ENCODE measurements around the gene FBLN1. TPM values are rescaled to one million over a fixed set of nuclear protein-coding genes. Genes with fewer than 3 reads are reported as not detected.
"Not testable (repeated sequence)": the region's sequence is repeated elsewhere in the genome, so short reads cannot be mapped to it uniquely, and the experiment has no call there.

The FBLN1 gene
- total RNA-seq, 1 donor from 2014 or later, result 12.2 TPM

GRCh38 chr22:45582955-45583320 is 80.3 kb downstream of the FBLN1 start:
- no peak for DNase-seq (ENCODE audit: low read depth)

- no peak for DNase-seq (ENCODE audit: low read depth)
These were observed 80.8 kb downstream of the FBLN1 start for GRCh38 chr22:45583504-45583903.

- no peak for DNase-seq (ENCODE audit: low read depth)
These were observed 81.5 kb downstream of the FBLN1 start for GRCh38 chr22:45584121-45584570.

- no peak for DNase-seq (ENCODE audit: low read depth)
These were observed 82.1 kb downstream of the FBLN1 start for GRCh38 chr22:45584621-45585436.

- no peak for DNase-seq (ENCODE audit: low read depth)
These were observed 82.7 kb downstream of the FBLN1 start for GRCh38 chr22:45585437-45585755.

GRCh38 chr22:45585946-45586540 is 83.4 kb downstream of the FBLN1 start:
- no peak for DNase-seq (ENCODE audit: low read depth)

GRCh38 chr22:45586651-45587405 is 84.1 kb downstream of the FBLN1 start:
- DNase-seq (ENCODE audit: low read depth), result no peak

- DNase-seq (ENCODE audit: low read depth), result no peak
These were observed 85.2 kb downstream of the FBLN1 start for GRCh38 chr22:45587638-45588505.

GRCh38 chr22:45589556-45589955 is 86.9 kb downstream of the FBLN1 start:
- no peak for DNase-seq (ENCODE audit: low read depth)

GRCh38 chr22:45590262-45590661 is 87.6 kb downstream of the FBLN1 start:
- no peak for DNase-seq (ENCODE audit: low read depth)

- DNase-seq (ENCODE audit: low read depth), result not testable (repeated sequence)
These were observed 89.0 kb downstream of the FBLN1 start for GRCh38 chr22:45591633-45592213.

- no peak for DNase-seq (ENCODE audit: low read depth)
These were observed 91.6 kb downstream of the FBLN1 start for GRCh38 chr22:45594123-45594941.

GRCh38 chr22:45597460-45598192 is 94.9 kb downstream of the FBLN1 start:
- DNase-seq (ENCODE audit: low read depth), result no peak

- DNase-seq (ENCODE audit: low read depth), result no peak
These were observed 96.0 kb downstream of the FBLN1 start for GRCh38 chr22:45598596-45599217.

- DNase-seq (ENCODE audit: low read depth), result no peak
These were observed 97.3 kb downstream of the FBLN1 start for GRCh38 chr22:45599836-45600577.

- no peak for DNase-seq (ENCODE audit: low read depth)
These were observed 98.4 kb downstream of the FBLN1 start for GRCh38 chr22:45600790-45601730.
